DOHH2 (cell line): ENCODE data around the gene GUCY1A2.

Source experiments
- H3F3A ChIP-seq: fragments of 200-600 bp; sonication (generic), shearing (Covaris generic); 2 replicates; pipeline ENCODE4 v1.6.0; 2016; ENCODE audit warnings: antibody characterized with exemption, mild to moderate bottlenecking; ENCODE audit not compliant: control insufficient read depth, insufficient read depth
- H3K27ac ChIP-seq: fragments of 200-600 bp; sonication (generic); 2 replicates; pipeline ENCODE4 v1.5.1; 2014; ENCODE audit warnings: low read depth, mild to moderate bottlenecking, low read length, moderate library complexity
- H3K27me3 ChIP-seq: fragments of 200-600 bp; sonication (generic); 2 replicates; pipeline ENCODE4 v1.6.1; 2014; ENCODE audit warnings: mild to moderate bottlenecking, low read length, mixed read lengths; ENCODE audit not compliant: control insufficient read depth
- H3K36me3 ChIP-seq: fragments of 200-600 bp; sonication (generic); 2 replicates; pipeline ENCODE4 v1.6.1; 2014; ENCODE audit warnings: mild to moderate bottlenecking, low read length, moderate library complexity, mixed read lengths; ENCODE audit not compliant: control insufficient read depth
- H3K4me1 ChIP-seq: fragments of 200-600 bp; sonication (generic); 2 replicates; pipeline ENCODE4 v1.6.1; 2014; ENCODE audit warnings: mild to moderate bottlenecking, low read length, mixed read lengths; ENCODE audit not compliant: control insufficient read depth
- H3K4me2 ChIP-seq: fragments of 200-600 bp; sonication (generic); 2 replicates; pipeline ENCODE4 v1.6.0; 2014; ENCODE audit warnings: mild to moderate bottlenecking, low read length, moderate library complexity
- H3K4me3 ChIP-seq: fragments of 200-600 bp; sonication (generic); 2 replicates; pipeline ENCODE4 v1.5.1; 2014; ENCODE audit warnings: mild to moderate bottlenecking, low read length, mixed read lengths
- H3K79me2 ChIP-seq: fragments of 200-600 bp; sonication (generic); 2 replicates; pipeline ENCODE4 v1.6.1; 2014; ENCODE audit warnings: mild to moderate bottlenecking, low read length, mixed read lengths; ENCODE audit not compliant: control insufficient read depth
- H3K9me2 ChIP-seq: fragments of 200-600 bp; sonication (generic); replicated peaks from 2 replicates; pipeline ENCODE4 v1.6.1; 2014; ENCODE audit warnings: mild to moderate bottlenecking, low read length, mixed read lengths; ENCODE audit not compliant: control insufficient read depth
- H3K9me3 ChIP-seq: fragments of 200-600 bp; sonication (generic); 2 replicates; pipeline ENCODE4 v1.6.1; 2014; ENCODE audit warnings: antibody characterized with exemption, low read length, mixed read lengths; ENCODE audit not compliant: control insufficient read depth, insufficient read depth
- H4K20me1 ChIP-seq: fragments of 200-600 bp; sonication (generic); 2 replicates; pipeline ENCODE4 v1.6.0; 2014; ENCODE audit warnings: low read depth, mild to moderate bottlenecking, antibody characterized with exemption, low read length, moderate library complexity; ENCODE audit not compliant: control insufficient read depth, insufficient read depth
- EZH2phosphoT487 ChIP-seq: fragments of 200-600 bp; sonication (generic); IDR thresholded peaks from 2 replicates; pipeline ENCODE4 v1.6.1; 2017; ENCODE audit warnings: borderline replicate concordance, mild to moderate bottlenecking, antibody characterized with exemption, low read length, moderate library complexity, mixed read lengths
- TF ChIP-seq, protein P1 (sequence below): fragments of 200-600 bp; sonication (generic); IDR thresholded peaks from one replicate; pipeline ENCODE4 v1.5.1; 2014; ENCODE audit warnings: antibody characterized with exemption, mild to moderate bottlenecking, low read depth, low read length; ENCODE audit not compliant: poor library complexity, severe bottlenecking

GUCY1A2 gene

DNA sequence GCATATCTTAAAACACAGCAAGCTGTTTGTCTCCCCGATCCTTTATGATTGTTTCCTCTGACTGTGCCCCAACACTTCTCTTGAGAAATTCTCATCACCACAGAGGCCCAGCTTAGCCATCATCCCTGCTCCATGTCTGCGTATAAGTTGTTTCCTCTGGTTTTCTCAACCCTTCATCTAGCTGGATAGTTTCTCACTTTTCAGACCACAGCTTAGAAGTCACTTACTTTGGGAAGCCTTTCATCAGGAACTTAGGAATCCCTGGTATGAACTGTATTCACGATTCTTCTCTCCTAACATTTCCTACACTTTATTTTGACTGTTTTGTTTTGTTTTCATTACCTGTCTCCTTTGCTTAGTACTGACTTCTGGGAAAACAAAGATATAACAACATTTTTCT, 295.2 kb downstream of the GUCY1A2 start:
- H3K4me1 ChIP-seq: no peaks in the 10 kb centered on the region
- H3K9me2 ChIP-seq: no peaks in the 10 kb centered on the region
- no peak overlapping the region for H3K4me3 ChIP-seq
- H3K4me2 ChIP-seq: no peak overlapping the region
- no peaks in the 10 kb centered on the region for H3F3A ChIP-seq
- H3K27ac ChIP-seq: no peak overlapping the region
- TF ChIP-seq, protein P1, sequence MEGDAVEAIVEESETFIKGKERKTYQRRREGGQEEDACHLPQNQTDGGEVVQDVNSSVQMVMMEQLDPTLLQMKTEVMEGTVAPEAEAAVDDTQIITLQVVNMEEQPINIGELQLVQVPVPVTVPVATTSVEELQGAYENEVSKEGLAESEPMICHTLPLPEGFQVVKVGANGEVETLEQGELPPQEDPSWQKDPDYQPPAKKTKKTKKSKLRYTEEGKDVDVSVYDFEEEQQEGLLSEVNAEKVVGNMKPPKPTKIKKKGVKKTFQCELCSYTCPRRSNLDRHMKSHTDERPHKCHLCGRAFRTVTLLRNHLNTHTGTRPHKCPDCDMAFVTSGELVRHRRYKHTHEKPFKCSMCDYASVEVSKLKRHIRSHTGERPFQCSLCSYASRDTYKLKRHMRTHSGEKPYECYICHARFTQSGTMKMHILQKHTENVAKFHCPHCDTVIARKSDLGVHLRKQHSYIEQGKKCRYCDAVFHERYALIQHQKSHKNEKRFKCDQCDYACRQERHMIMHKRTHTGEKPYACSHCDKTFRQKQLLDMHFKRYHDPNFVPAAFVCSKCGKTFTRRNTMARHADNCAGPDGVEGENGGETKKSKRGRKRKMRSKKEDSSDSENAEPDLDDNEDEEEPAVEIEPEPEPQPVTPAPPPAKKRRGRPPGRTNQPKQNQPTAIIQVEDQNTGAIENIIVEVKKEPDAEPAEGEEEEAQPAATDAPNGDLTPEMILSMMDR: no peak
- H3K79me2 ChIP-seq: no peaks in the 10 kb centered on the region
- no peaks in the 10 kb centered on the region for H3K27me3 ChIP-seq
- no peaks in the 10 kb centered on the region for H4K20me1 ChIP-seq
- no peaks in the 10 kb centered on the region for H3K36me3 ChIP-seq
- no peaks in the 10 kb centered on the region for H3K9me3 ChIP-seq

DNA sequence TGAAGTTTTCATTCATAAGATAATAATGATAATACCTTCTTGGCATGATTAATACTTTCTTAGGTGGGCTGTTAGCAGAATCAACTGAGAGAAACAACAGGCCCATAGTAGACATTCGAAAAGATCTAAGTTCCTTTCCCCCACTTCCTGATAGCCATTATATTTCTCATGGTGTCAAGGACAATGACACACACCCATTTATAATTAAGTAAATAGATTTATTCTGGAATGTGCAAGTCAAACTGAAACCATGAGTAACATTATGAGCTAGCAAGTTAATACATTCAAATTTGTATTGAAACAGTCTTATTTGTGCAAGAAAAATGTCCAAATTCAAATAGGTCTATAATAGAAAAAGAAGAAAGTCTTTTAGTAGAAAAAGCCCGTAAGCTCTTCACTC, 301.1 kb downstream of the GUCY1A2 start:
- no peaks in the 10 kb centered on the region for H3K79me2 ChIP-seq
- TF ChIP-seq, protein P1: no peak
- no peak overlapping the region for H3K27ac ChIP-seq
- no peaks in the 10 kb centered on the region for H3K27me3 ChIP-seq
- H3K4me1 ChIP-seq: no peaks in the 10 kb centered on the region
- H3K9me3 ChIP-seq: no peaks in the 10 kb centered on the region
- no peaks in the 10 kb centered on the region for H3K36me3 ChIP-seq
- H3K9me2 ChIP-seq: no peaks in the 10 kb centered on the region
- H3F3A ChIP-seq: no peaks in the 10 kb centered on the region
- no peaks in the 10 kb centered on the region for H4K20me1 ChIP-seq
- no peak overlapping the region for H3K4me2 ChIP-seq
- no peak overlapping the region for H3K4me3 ChIP-seq

DNA sequence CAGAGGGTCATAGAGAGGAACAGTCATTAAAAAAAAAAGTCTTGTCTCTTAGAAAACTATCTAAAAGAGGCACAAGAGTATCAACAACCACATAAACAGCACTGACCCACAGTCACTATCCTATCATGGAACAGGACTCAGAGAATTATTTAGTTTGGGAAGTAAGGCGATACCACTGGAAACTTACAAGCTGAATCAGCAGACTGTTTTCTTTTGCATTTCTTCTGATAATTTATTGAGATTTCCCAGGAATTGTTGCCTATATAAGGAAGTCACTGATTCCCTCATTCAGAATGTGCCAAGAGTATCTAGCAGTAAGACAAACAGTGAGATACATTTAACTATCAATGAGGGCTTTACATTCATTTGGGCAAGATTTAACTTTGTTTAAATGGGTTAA, 304.1 kb downstream of the GUCY1A2 start:
- Histone ChIP-seq H4K20me1 (no peaks in the 10 kb centered on the region), H3K9me3 (no peaks in the 10 kb centered on the region), H3K79me2 (no peaks in the 10 kb centered on the region), H3K27ac (no peak overlapping the region), H3K4me2 (no peak overlapping the region), H3K36me3 (no peaks in the 10 kb centered on the region), H3K9me2 (no peaks in the 10 kb centered on the region), H3K27me3 (no peaks in the 10 kb centered on the region), H3K4me1 (no peaks in the 10 kb centered on the region), H3F3A (no peaks in the 10 kb centered on the region), H3K4me3 (no peak overlapping the region)
- no peak for TF ChIP-seq EZH2phosphoT487
- TF ChIP-seq, protein P1: no peak

DNA sequence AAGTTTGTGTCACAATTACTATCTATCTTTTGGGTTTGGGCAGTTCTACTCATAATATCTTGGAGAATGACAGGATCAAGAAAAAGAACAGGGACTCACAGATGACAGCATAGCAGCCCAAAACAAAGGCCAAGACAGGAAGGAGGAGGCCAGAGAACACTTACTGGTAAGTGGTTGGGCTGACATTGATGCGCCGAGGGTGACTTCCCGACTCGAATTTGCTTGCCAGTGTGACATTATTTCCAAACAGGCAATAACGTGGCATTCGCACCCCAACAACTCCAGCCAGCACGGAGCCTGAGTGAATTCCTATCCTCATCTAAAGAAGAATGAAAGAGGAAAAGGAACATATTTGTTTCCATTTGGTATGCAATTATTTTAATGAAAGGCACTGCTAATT, 309.9 kb downstream of the GUCY1A2 start:
- H3K27ac ChIP-seq: no peak overlapping the region
- no peak overlapping the region for H3K4me3 ChIP-seq
- H3K4me1 ChIP-seq: no peaks in the 10 kb centered on the region
- no peaks in the 10 kb centered on the region for H3K36me3 ChIP-seq
- TF ChIP-seq, protein P1: no peak
- TF ChIP-seq EZH2phosphoT487: no peak
- H3K27me3 ChIP-seq: no peaks in the 10 kb centered on the region
- no peaks in the 10 kb centered on the region for H3F3A ChIP-seq
- H3K9me3 ChIP-seq: no peaks in the 10 kb centered on the region
- H3K9me2 ChIP-seq: no peaks in the 10 kb centered on the region
- H3K79me2 ChIP-seq: no peaks in the 10 kb centered on the region
- H3K4me2 ChIP-seq: no peak overlapping the region
- H4K20me1 ChIP-seq: no peaks in the 10 kb centered on the region
